GM12891 (cell line): ENCODE results near the gene IPO9.

Experiments used
- POLR2A ChIP-seq: IDR thresholded peaks from 2 replicates; pipeline ENCODE4 v1.6.1; 2011; ENCODE audit warnings: low read depth, low read length, control low read depth
- POLR2AphosphoS5 ChIP-seq: IDR thresholded peaks from 2 replicates; pipeline ENCODE4 v1.6.1; 2011; ENCODE audit warnings: low read depth, low read length, control low read depth

GRCh38 chr1:201791779-201792173 lies 37.2 kb upstream of the IPO9 start:
- TF ChIP-seq POLR2AphosphoS5 = no peak
- TF ChIP-seq POLR2A = no peak
